ENCODE data around the gene DAND5.

- TF ChIP-seq CTCF (IDR thresholded peaks at IDR 0.05) (no peak), CBX8 (IDR thresholded peaks at IDR 0.05) (no peak), POLR2A (IDR thresholded peaks at IDR 0.05; ENCODE audit: low read length) (no peak), MAX (IDR thresholded peaks at IDR 0.05) (no peak), TP53 (CRISPR knock-in tag; IDR thresholded peaks at IDR 0.05) (no peak), ELK1 (IDR thresholded peaks at IDR 0.05; ENCODE audit: low read depth, low read length) (no peak), CEBPB (IDR thresholded peaks at IDR 0.05) (no peak), JUN (IDR thresholded peaks at IDR 0.05) (no peak), BCL3 (IDR thresholded peaks at IDR 0.05) (no peak)
These were observed 17.4 kb downstream of the DAND5 start for GRCh38 chr19:12986726-12987125.

All from A549 (cell line).